ENCODE results near the gene PRODH2. TPM values are rescaled to one million over a fixed set of nuclear protein-coding genes. Genes with fewer than 3 reads are reported as not detected.

Gene PRODH2
- total RNA-seq, 1 experiment from 2014 or later, result 0.44 TPM

- Histone ChIP-seq H3K4me2 (ENCODE audit: low read length) (no peak overlapping the region), H3K9me3 (ENCODE audit: control insufficient read depth in 1 of 2, insufficient read depth in 1 of 2, low read depth in 1 of 2, low read length in 2 of 2) (no peaks in the 10 kb centered on the region), H3K9me2 (ENCODE audit: insufficient read depth) (no peaks in the 10 kb centered on the region), H3K79me2 (ENCODE audit: insufficient read depth, low read length) (no peaks in the 10 kb centered on the region), H3K27me3 (ENCODE audit: insufficient read depth, low read length) (no peaks in the 10 kb centered on the region), H3K36me3 (ENCODE audit: control insufficient read depth in 1 of 2, insufficient read depth in 2 of 2, low read length in 2 of 2) (peaks cover 2 to 4% of the 10 kb centered on the region in 2 experiments; a peak in 2 of 4 replicates), H3K27ac (ENCODE audit: low read depth, low read length) (no peak overlapping the region), H3K9ac (ENCODE audit: low read length) (no peak overlapping the region), H2AFZ (ENCODE audit: low read depth, low read length, poor library complexity, severe bottlenecking) (no peak overlapping the region), H4K20me1 (ENCODE audit: insufficient read depth) (no peaks in the 10 kb centered on the region), H3K4me1 (ENCODE audit: control insufficient read depth in 1 of 2, insufficient read depth in 2 of 2, low read length in 2 of 2) (no peaks in the 10 kb centered on the region), H3K4me3 (replicated peaks in 1 of 2; ENCODE audit: low read depth in 1 of 2, low read length in 2 of 2) (no peak overlapping the region)
- intact Hi-C loops (cut with micrococcal nuclease), result no loop called here
- TF ChIP-seq JUND (IDR thresholded peaks at IDR 0.05), result no peak
- no peak for TF ChIP-seq POLR2AphosphoS5 (IDR thresholded peaks at IDR 0.05; ENCODE audit: low read depth, low read length)
- TF ChIP-seq SP1 (IDR thresholded peaks at IDR 0.05; ENCODE audit: low read depth), result no peak
- no peak for TF ChIP-seq CEBPB (IDR thresholded peaks at IDR 0.05; ENCODE audit: low read depth)
- no peak for TF ChIP-seq TCF7L2 (IDR thresholded peaks at IDR 0.05; ENCODE audit: borderline replicate concordance, extremely low read depth, insufficient read depth, insufficient read length)
- TF ChIP-seq, protein P1, sequence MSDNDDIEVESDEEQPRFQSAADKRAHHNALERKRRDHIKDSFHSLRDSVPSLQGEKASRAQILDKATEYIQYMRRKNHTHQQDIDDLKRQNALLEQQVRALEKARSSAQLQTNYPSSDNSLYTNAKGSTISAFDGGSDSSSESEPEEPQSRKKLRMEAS (IDR thresholded peaks at IDR 0.05), result no peak
- no peak for TF ChIP-seq FOSL1 (IDR thresholded peaks at IDR 0.05; ENCODE audit: low read depth)
- no peak for TF ChIP-seq YY1 (IDR thresholded peaks at IDR 0.05; ENCODE audit: extremely low read depth, insufficient replicate concordance, low read depth, low read length)
- no peak for TF ChIP-seq ZNF274 (IDR thresholded peaks at IDR 0.05; ENCODE audit: low read depth, low read length)
- TF ChIP-seq, protein P2, sequence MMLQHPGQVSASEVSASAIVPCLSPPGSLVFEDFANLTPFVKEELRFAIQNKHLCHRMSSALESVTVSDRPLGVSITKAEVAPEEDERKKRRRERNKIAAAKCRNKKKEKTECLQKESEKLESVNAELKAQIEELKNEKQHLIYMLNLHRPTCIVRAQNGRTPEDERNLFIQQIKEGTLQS (IDR thresholded peaks at IDR 0.05), result no peak
- TF ChIP-seq EGR1 (IDR thresholded peaks at IDR 0.05; ENCODE audit: low read depth), result no peak
- TF ChIP-seq ELF1 (IDR thresholded peaks at IDR 0.05; ENCODE audit: borderline replicate concordance, low read depth), result no peak
- TF ChIP-seq, protein P3, sequence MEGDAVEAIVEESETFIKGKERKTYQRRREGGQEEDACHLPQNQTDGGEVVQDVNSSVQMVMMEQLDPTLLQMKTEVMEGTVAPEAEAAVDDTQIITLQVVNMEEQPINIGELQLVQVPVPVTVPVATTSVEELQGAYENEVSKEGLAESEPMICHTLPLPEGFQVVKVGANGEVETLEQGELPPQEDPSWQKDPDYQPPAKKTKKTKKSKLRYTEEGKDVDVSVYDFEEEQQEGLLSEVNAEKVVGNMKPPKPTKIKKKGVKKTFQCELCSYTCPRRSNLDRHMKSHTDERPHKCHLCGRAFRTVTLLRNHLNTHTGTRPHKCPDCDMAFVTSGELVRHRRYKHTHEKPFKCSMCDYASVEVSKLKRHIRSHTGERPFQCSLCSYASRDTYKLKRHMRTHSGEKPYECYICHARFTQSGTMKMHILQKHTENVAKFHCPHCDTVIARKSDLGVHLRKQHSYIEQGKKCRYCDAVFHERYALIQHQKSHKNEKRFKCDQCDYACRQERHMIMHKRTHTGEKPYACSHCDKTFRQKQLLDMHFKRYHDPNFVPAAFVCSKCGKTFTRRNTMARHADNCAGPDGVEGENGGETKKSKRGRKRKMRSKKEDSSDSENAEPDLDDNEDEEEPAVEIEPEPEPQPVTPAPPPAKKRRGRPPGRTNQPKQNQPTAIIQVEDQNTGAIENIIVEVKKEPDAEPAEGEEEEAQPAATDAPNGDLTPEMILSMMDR (IDR thresholded peaks at IDR 0.05 in 2 of 3, conservative IDR thresholded peaks at IDR 0.05 in 1 of 3; ENCODE audit: borderline replicate concordance in 1 of 3, insufficient read depth in 1 of 3, low read depth in 2 of 3, low read length in 2 of 3), result no peak
- TF ChIP-seq, protein P4, sequence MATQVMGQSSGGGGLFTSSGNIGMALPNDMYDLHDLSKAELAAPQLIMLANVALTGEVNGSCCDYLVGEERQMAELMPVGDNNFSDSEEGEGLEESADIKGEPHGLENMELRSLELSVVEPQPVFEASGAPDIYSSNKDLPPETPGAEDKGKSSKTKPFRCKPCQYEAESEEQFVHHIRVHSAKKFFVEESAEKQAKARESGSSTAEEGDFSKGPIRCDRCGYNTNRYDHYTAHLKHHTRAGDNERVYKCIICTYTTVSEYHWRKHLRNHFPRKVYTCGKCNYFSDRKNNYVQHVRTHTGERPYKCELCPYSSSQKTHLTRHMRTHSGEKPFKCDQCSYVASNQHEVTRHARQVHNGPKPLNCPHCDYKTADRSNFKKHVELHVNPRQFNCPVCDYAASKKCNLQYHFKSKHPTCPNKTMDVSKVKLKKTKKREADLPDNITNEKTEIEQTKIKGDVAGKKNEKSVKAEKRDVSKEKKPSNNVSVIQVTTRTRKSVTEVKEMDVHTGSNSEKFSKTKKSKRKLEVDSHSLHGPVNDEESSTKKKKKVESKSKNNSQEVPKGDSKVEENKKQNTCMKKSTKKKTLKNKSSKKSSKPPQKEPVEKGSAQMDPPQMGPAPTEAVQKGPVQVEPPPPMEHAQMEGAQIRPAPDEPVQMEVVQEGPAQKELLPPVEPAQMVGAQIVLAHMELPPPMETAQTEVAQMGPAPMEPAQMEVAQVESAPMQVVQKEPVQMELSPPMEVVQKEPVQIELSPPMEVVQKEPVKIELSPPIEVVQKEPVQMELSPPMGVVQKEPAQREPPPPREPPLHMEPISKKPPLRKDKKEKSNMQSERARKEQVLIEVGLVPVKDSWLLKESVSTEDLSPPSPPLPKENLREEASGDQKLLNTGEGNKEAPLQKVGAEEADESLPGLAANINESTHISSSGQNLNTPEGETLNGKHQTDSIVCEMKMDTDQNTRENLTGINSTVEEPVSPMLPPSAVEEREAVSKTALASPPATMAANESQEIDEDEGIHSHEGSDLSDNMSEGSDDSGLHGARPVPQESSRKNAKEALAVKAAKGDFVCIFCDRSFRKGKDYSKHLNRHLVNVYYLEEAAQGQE (IDR thresholded peaks at IDR 0.05; ENCODE audit: low read depth), result no peak
- no peak for TF ChIP-seq EZH2phosphoT487 (IDR thresholded peaks at IDR 0.05; ENCODE audit: borderline replicate concordance)
- no peak for TF ChIP-seq SRF (IDR thresholded peaks at IDR 0.05; ENCODE audit: low read depth)
- no peak for TF ChIP-seq EZH2 (IDR thresholded peaks at IDR 0.05)
- no peak for TF ChIP-seq ZFX (IDR thresholded peaks at IDR 0.05)
- TF ChIP-seq RAD21 (IDR thresholded peaks at IDR 0.05; ENCODE audit: low read depth), result no peak
- TF ChIP-seq SIN3A (IDR thresholded peaks at IDR 0.05; ENCODE audit: low read depth), result no peak
- BruUV-seq (replicated peaks), result no TSS peak
- POLR2A ChIA-PET, result interaction anchor here (0.6 to 1.3 kb wide), 2 partner anchors 11 to 17 kb away, joined by 3 to 4 read pairs; no protein-coding TSS in a partner anchor
- DNase-seq (ENCODE audit: low read depth, low spot score), result no peak
- no peak for ATAC-seq
- RAD21 ChIA-PET (ENCODE audit: low non-redundant PET in 1 of 2, low total read pairs in 2 of 2, uncharacterized antibody in 2 of 2, unreplicated experiment in 2 of 2), result no interaction called here
- CTCF ChIA-PET, result no interaction called here
Measured at GRCh38 chr19:35783469-35784434, 28.9 kb downstream of the PRODH2 start.
